H1 (cell line): ENCODE results near the gene AP4B1. TPM values are rescaled to one million over a fixed set of nuclear protein-coding genes. Genes with fewer than 3 reads are reported as not detected.

Experiments used
- CTCF ChIA-PET: fragments of 300-600 bp; sonication (Branson Sonifier 250); formaldehyde crosslinking; loops from one replicate; lab custom pipeline; 2021; ENCODE audit not compliant: partially characterized antibody; lab: Charles Lee
- POLR2A ChIA-PET: fragments of 300-600 bp; sonication (Branson Sonifier 250); formaldehyde crosslinking; loops from one replicate; lab custom pipeline; 2021; ENCODE audit warnings: inconsistent platforms; ENCODE audit not compliant: partially characterized antibody; lab: Charles Lee
- DNase-seq, 2 experiments: peaks; one replicate each; pipeline versions ENCODE4 v3.0.0 to v3.0.0-alpha.2; 2010 to 2022; ENCODE audit warnings: low spot score in 2 of 2, low read depth in 1 of 2, mixed read lengths in 1 of 2
- FAIRE-seq: peaks from 2 replicates; lab custom pipeline; 2011; peaks lifted over from hg19 to GRCh38; lab: Jason Lieb, UNC
- H2AFZ ChIP-seq: 2 replicates; pipeline ENCODE4 v1.8.1; 2012; ENCODE audit warnings: low read length, inconsistent platforms
- H2AK5ac ChIP-seq: 2 replicates; pipeline ENCODE4 v1.6.1; 2013; ENCODE audit warnings: low read depth, low read length
- H2BK120ac ChIP-seq: replicated peaks from 2 replicates; pipeline ENCODE3; 2013; ENCODE audit warnings: low read depth, low read length, inconsistent platforms
- H2BK12ac ChIP-seq: 2 replicates; pipeline ENCODE4 v1.6.1; 2013; ENCODE audit warnings: low read depth, low read length
- H2BK15ac ChIP-seq: 2 replicates; pipeline ENCODE4 v1.6.1; 2013; ENCODE audit warnings: low read length
- H2BK20ac ChIP-seq: 2 replicates; pipeline ENCODE4 v1.6.1; 2013; ENCODE audit warnings: low read length
- H2BK5ac ChIP-seq: 2 replicates; pipeline ENCODE4 v1.6.1; 2013; ENCODE audit warnings: low read depth, low read length
- H3K14ac ChIP-seq: 2 replicates; pipeline ENCODE4 v1.6.1; 2013; ENCODE audit warnings: inconsistent platforms; ENCODE audit not compliant: insufficient read length
- H3K18ac ChIP-seq: 2 replicates; pipeline ENCODE4 v1.6.1; 2013; ENCODE audit warnings: low read length; ENCODE audit errors: extremely low read depth
- H3K23ac ChIP-seq: 2 replicates; pipeline ENCODE4 v1.6.1; 2013; ENCODE audit warnings: inconsistent platforms; ENCODE audit not compliant: insufficient read length
- H3K23me2 ChIP-seq: 2 replicates; pipeline ENCODE4 v1.6.1; 2013; ENCODE audit warnings: low read depth, low read length
- H3K27ac ChIP-seq: 2 replicates; pipeline ENCODE4 v1.6.1; 2011; ENCODE audit warnings: low read depth, low read length, inconsistent platforms
- H3K27me3 ChIP-seq, 4 experiments: replicated peaks in 1 of 4; 1 replicate in 1 of 4; 2 replicates in 3 of 4; pipeline versions ENCODE4 v1.6.1 to v1.8.1; 2011 to 2013; ENCODE audit warnings: low read length in 3 of 4, mild to moderate bottlenecking in 3 of 4, inconsistent platforms in 2 of 4, mixed read lengths in 2 of 4, moderate library complexity in 1 of 4; ENCODE audit not compliant: control insufficient read depth in 3 of 4, insufficient read depth in 3 of 4; ENCODE audit errors: extremely low read depth in 1 of 4
- H3K36me3 ChIP-seq, 4 experiments: 2 replicates each; pipeline versions ENCODE4 v1.6.1 to v1.8.1; 2011 to 2013; ENCODE audit warnings: mild to moderate bottlenecking in 4 of 4, low read length in 3 of 4, moderate library complexity in 2 of 4, control low read depth in 1 of 4, inconsistent platforms in 1 of 4; ENCODE audit not compliant: insufficient read depth in 4 of 4, control insufficient read depth in 2 of 4
- H3K4ac ChIP-seq: replicated peaks from 2 replicates; pipeline ENCODE3; 2013; ENCODE audit warnings: low read length, low read depth, mixed read lengths, inconsistent platforms; ENCODE audit not compliant: insufficient read length
- H3K4me1 ChIP-seq, 4 experiments: replicated peaks in 1 of 4; 1 replicate in 1 of 4; 2 replicates in 3 of 4; pipeline versions ENCODE4 v1.6.1 to v1.8.1; 2011 to 2013; ENCODE audit warnings: low read length in 3 of 4, inconsistent platforms in 2 of 4, mixed read lengths in 1 of 4; ENCODE audit not compliant: insufficient read depth in 4 of 4, control insufficient read depth in 3 of 4
- H3K4me2 ChIP-seq, 2 experiments: 2 replicates each; pipeline versions ENCODE4 v1.6.1 to v1.8.1; 2011 to 2013; ENCODE audit warnings: low read depth in 2 of 2, low read length in 2 of 2, control low read depth in 1 of 2, inconsistent platforms in 1 of 2, mild to moderate bottlenecking in 1 of 2; ENCODE audit not compliant: insufficient read depth in 1 of 2
- H3K4me3 ChIP-seq, 4 experiments: fragments of 200-600, 300-600 bp in 1 of 4; sonication (generic), shearing (Covaris generic), sonication (Bioruptor Twin) in 1 of 4; 2 replicates each; pipeline versions ENCODE4 v1.5.1 to v1.8.1; 2011 to 2016; ENCODE audit warnings: low read length in 4 of 4, low read depth in 3 of 4, control low read depth in 2 of 4, inconsistent platforms in 2 of 4, mild to moderate bottlenecking in 2 of 4, mixed read lengths in 1 of 4, moderate library complexity in 1 of 4; ENCODE audit not compliant: insufficient read depth in 2 of 4; ENCODE audit errors: extremely low read depth in 1 of 4
- H3K56ac ChIP-seq: replicated peaks from 2 replicates; pipeline ENCODE3; 2013; ENCODE audit warnings: low read depth, mild to moderate bottlenecking, mixed read lengths, low read length, inconsistent platforms; ENCODE audit not compliant: insufficient read length
- H3K79me1 ChIP-seq: 2 replicates; pipeline ENCODE4 v1.6.1; 2013; ENCODE audit warnings: low read depth, low read length, control low read depth
- H3K79me2 ChIP-seq, 2 experiments: 2 replicates each; pipeline versions ENCODE4 v1.6.1 to v1.8.1; 2012 to 2013; ENCODE audit warnings: low read length in 2 of 2, mild to moderate bottlenecking in 2 of 2, inconsistent platforms in 1 of 2; ENCODE audit not compliant: insufficient read depth in 2 of 2, control insufficient read depth in 1 of 2
- H3K9ac ChIP-seq, 4 experiments: replicated peaks in 1 of 4; 1 replicate in 1 of 4; 2 replicates in 3 of 4; pipeline versions ENCODE4 v1.6.1 to v1.8.1; 2011 to 2013; ENCODE audit warnings: low read depth in 3 of 4, low read length in 3 of 4, control low read depth in 2 of 4, mild to moderate bottlenecking in 2 of 4, moderate library complexity in 2 of 4, inconsistent platforms in 1 of 4; ENCODE audit errors: extremely low read depth in 1 of 4
- H3K9me3 ChIP-seq, 2 experiments: 2 replicates each; pipeline versions ENCODE4 v1.6.1 to v1.8.1; 2012 to 2013; ENCODE audit warnings: mild to moderate bottlenecking in 2 of 2, moderate library complexity in 2 of 2, control low read depth in 1 of 2, inconsistent platforms in 1 of 2, low read depth in 1 of 2, low read length in 1 of 2, mixed read lengths in 1 of 2; ENCODE audit not compliant: insufficient read depth in 2 of 2
- H4K20me1 ChIP-seq, 2 experiments: replicated peaks in 1 of 2; 2 replicates each; pipeline versions ENCODE3 to v1.8.1; 2011 to 2013; ENCODE audit warnings: inconsistent platforms in 2 of 2, low read length in 2 of 2, mild to moderate bottlenecking in 1 of 2; ENCODE audit not compliant: insufficient read depth in 2 of 2, control insufficient read depth in 1 of 2
- H4K5ac ChIP-seq: 2 replicates; pipeline ENCODE4 v1.6.1; 2013; ENCODE audit warnings: low read length, low read depth, mixed read lengths, inconsistent platforms; ENCODE audit not compliant: insufficient read length
- H4K8ac ChIP-seq: 2 replicates; pipeline ENCODE4 v1.8.0; 2013; ENCODE audit warnings: mild to moderate bottlenecking, moderate library complexity, low read length, inconsistent platforms; ENCODE audit not compliant: insufficient read depth; ENCODE audit errors: extremely low read depth
- H4K91ac ChIP-seq: replicated peaks from 2 replicates; pipeline ENCODE3; 2013; ENCODE audit warnings: low read length, mixed read lengths, inconsistent platforms; ENCODE audit not compliant: insufficient read length
- GTF2F1 ChIP-seq: IDR thresholded peaks from 2 replicates; pipeline ENCODE4 v1.6.1; 2012; ENCODE audit warnings: low read depth, low read length, improper control_type of control experiment, borderline replicate concordance
- KDM1A ChIP-seq: fragments of 200-600, 300-600 bp; sonication (generic); IDR thresholded peaks from 2 replicates; pipeline ENCODE4 v1.7.1; 2016; ENCODE audit warnings: mild to moderate bottlenecking, low read length, borderline replicate concordance
- KDM5A ChIP-seq: fragments of 200-600 bp; IDR thresholded peaks from 2 replicates; pipeline ENCODE4 v1.7.1; 2012; ENCODE audit warnings: mild to moderate bottlenecking, low read length, inconsistent platforms, mixed read lengths
- SAP30 ChIP-seq: fragments of 300-600 bp; sonication (generic); IDR thresholded peaks from 2 replicates; pipeline ENCODE4 v1.7.1; 2012; ENCODE audit warnings: low read length, moderate library complexity, mild to moderate bottlenecking, inconsistent platforms; ENCODE audit not compliant: insufficient read depth, insufficient replicate concordance
- TEAD4 ChIP-seq: IDR thresholded peaks from 2 replicates; pipeline ENCODE4 v1.6.1; 2012; ENCODE audit warnings: low read depth, low read length, inconsistent platforms, mixed read lengths
- WGBS, 2 experiments: shearing (Covaris generic) in 1 of 2; methylation state at CpG; one replicate each; pipeline versions ENCODE4 v1.1.6 to v1.1.7; 2013 to 2015; ENCODE audit warnings: low lambda C conversion rate in 2 of 2, mixed read lengths in 2 of 2, inconsistent platforms in 1 of 2, low coverage in 1 of 2, missing lambda C conversion rate in 1 of 2; ENCODE audit not compliant: insufficient replicate concordance in 2 of 2, insufficient coverage in 1 of 2, insufficient read length in 1 of 2; ENCODE audit errors: extremely low coverage in 1 of 2, missing lambda C conversion rate in 1 of 2; 5-methylcytosine and 5-hydroxymethylcytosine counted together
- polyA plus RNA-seq, 7 experiments: library from polyadenylated mRNA; depleted of rRNA in 3 of 7; stranded (reverse) in 5 of 7; unstranded in 2 of 7; fragments of >200 nt in 5 of 7; fragments of 200-250 nt in 2 of 7; gene quantifications; 1 replicate in 5 of 7; 2 replicates in 1 of 7; 4 replicates in 1 of 7; pipeline versions ENCODE4 v1.2.1 to v1.2.3, GENCODE V29; 2011 to 2013; ENCODE audit warnings: missing spikeins in 2 of 7, mixed read lengths in 2 of 7
- total RNA-seq: library from RNA; stranded (reverse); fragmentation: NEBNext Ultra II Directional; extraction: Animal tissue kit (Norgen Biotek cat#: 25700); gene quantifications from 2 replicates; pipeline ENCODE4 v1.2.1, GENCODE V29; 2021

Gene AP4B1
- total and polyA plus RNA-seq, 2 of the 8 experiments (the other 6 are each of a cell fraction or from before 2014, with no cell fraction given): 8.9 to 9.0 TPM

GRCh38 chr1:113935176-113935575 is 30.6 kb upstream of the AP4B1 start:
- H2BK20ac ChIP-seq: no peak overlapping the region
- no peak overlapping the region for H4K91ac ChIP-seq
- DNase-seq (no peak), FAIRE-seq (no peak)
- no peak overlapping the region for H2AFZ ChIP-seq
- no peak overlapping the region for H3K18ac ChIP-seq
- no peak overlapping the region for H4K8ac ChIP-seq
- 100% methylated on average over 1 of the region's 1 CpG; no CpG with 5 or more reads in 1 of the 2 experiments for WGBS, 2 experiments
- CTCF ChIA-PET: interaction anchor here (0.7 to 1.4 kb wide), 2 partner anchors 15 to 99 kb away, joined by 3 read pairs; no protein-coding TSS in a partner anchor
- H3K23ac ChIP-seq: no peak overlapping the region
- no peak overlapping the region for H3K4me3 ChIP-seq
- peaks cover 0 to 3% (median 1%) of the 10 kb centered on the region in 4 experiments; a peak in 5 of 7 replicates for H3K4me1 ChIP-seq
- no peak overlapping the region for H3K9ac ChIP-seq
- H3K9me3 ChIP-seq: no peaks in the 10 kb centered on the region
- no peaks in the 10 kb centered on the region for H3K27me3 ChIP-seq
- H3K27ac ChIP-seq: no peak overlapping the region
- H3K4ac ChIP-seq: no peak overlapping the region
- POLR2A ChIA-PET: no interaction called here
- H3K4me2 ChIP-seq: no peak overlapping the region
- H2BK5ac ChIP-seq: no peak overlapping the region
- H3K56ac ChIP-seq: no peak overlapping the region
- no peak overlapping the region for H4K5ac ChIP-seq
- H3K36me3 ChIP-seq: no peaks in the 10 kb centered on the region
- no peak overlapping the region for H2BK120ac ChIP-seq
- H2BK15ac ChIP-seq: no peak overlapping the region
- no peak overlapping the region for H3K14ac ChIP-seq
- H3K23me2 ChIP-seq: peaks cover 5% of the 10 kb centered on the region; the same call in 1 of the 2 replicates
- TF ChIP-seq TEAD4 (no peak), SAP30 (no peak), KDM1A (peak; percentile 62; the same call in 1 of the 2 replicates), GTF2F1 (no peak), KDM5A (no peak)
- H3K79me2 ChIP-seq: peaks cover 22 to 97% of the 10 kb centered on the region in 2 experiments
- no peak overlapping the region for H2BK12ac ChIP-seq
- peaks cover 0 to 11% of the 10 kb centered on the region in 2 experiments for H4K20me1 ChIP-seq
- H2AK5ac ChIP-seq: no peak overlapping the region
- peaks cover 5% of the 10 kb centered on the region for H3K79me1 ChIP-seq
